OCI-M2 (cell line): ENCODE data around the gene SLC39A3.

Source experiments
- DNase-seq: peaks from one replicate; lab custom pipeline; 2025; ENCODE audit not compliant: unreplicated experiment; lab: John Stamatoyannopoulos, UW

Gene SLC39A3

GRCh38 chr19:2706251-2706650, 33.6 kb downstream of the SLC39A3 start:
- no peak for DNase-seq

GRCh38 chr19:2703691-2704216, 36.1 kb downstream of the SLC39A3 start:
- no peak for DNase-seq

DNA sequence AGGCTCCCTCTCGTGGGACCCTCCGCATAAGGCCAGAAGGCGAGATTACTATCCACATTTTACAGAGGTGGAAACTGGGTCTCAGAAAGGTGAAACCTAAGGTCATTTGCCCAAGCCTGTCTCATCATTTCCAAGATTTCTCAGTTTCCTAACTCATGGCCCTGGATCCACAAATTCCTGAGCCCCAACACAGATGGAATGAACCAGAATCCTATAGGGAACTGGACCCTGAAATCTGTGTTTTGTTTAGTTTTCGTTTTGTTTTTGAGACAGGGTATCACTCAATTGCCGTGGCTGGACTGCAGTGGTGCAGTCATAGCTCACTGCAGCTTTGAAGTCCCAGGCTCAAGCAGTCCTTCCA, 36.8 kb downstream of the SLC39A3 start:
- DNase-seq = no peak

DNA sequence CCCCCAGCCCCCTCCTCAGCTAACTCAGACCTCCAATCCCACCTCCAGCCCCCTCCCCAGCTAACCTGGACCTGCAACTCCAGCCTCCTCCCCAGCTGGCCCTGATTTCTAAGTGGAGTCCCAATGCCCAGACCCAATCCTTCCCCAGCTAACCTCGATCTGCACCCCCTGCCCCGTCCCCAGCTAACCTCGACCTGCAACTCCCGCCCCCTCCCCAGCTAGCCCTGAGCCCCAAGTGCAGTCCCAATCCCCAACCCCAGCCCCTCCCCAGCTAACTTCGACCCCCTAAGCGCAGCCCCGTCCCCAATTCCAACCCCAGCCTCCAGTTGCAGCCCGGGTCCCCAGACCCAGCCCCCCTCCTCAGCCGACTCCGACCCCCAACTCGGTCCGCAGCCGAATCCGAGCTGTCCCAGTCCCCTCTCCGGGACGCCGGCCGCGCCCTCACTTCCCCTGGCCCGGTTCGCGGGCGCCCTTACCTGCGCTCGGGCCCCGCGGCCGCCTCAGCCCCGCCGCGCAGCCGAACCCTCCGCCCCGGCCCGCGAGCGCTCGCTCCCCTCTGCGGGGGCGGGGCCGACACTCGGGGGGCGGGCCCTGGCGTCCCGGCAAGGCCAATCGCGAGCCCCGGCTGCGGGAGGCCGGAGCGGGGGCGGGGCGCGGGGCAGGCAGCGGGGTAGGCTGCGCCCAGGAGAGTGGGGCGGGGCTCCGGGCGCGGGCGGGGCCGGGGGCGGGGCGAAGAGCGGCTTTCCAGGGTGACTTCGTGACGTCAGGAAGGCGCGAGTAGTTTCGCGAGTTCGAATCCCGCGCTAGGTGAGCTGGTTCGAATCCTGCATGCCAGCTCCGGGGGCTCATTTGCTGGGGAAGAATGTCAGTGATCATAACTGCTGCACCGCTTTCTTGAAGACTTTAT, 37.4 kb downstream of the SLC39A3 start, which contains the start of gene GNG7:
Gene GNG7 (minus strand): TSS at position 525 of the 907 bp plus-strand sequence. CDS start 182,006 bp downstream, outside the sequence.
- DNase-seq = peak; percentile 26

DNA sequence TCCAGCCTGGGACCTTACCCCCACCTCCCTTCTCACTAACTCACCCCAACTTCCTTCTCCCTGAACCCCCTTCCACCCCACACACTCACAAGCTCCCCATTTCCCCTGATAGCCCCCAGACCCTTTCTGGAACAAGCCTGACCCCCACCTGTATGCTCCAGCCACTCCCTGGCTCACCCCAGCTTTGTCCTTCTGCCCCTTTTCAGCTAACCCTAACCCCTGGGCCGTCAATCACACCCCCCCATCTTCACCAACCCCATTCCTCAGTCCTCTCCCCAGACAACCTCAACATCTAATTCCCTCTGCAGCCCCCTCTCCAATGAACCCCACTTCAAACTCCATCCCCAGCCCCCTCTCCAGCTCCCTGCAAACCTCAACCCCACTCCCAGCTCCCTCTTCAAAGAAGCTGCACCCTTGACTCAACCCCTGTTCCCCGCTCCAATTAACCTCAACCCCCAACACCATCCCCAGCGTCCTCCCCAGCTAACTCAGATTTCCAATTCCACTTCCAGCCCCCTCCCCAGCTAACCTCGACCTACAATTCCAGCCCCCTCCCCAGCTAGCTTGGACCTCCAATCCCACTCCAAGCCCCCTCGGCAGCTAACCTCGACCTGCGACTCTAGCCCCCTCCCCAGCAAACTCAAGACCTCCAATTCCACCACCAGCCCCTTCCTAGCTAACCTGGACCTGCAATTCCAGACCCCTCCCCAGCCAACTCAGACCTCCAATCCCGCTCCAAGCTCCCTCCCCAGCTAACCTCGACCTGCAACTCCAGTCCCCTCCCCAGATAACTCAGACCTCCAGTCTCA, 38.3 kb downstream of the SLC39A3 start:
- no peak for DNase-seq

GRCh38 chr19:2700660-2701360, 39.0 kb downstream of the SLC39A3 start:
- DNase-seq = no peak

GRCh38 chr19:2699413-2700140, 40.2 kb downstream of the SLC39A3 start:
- no peak for DNase-seq

DNA sequence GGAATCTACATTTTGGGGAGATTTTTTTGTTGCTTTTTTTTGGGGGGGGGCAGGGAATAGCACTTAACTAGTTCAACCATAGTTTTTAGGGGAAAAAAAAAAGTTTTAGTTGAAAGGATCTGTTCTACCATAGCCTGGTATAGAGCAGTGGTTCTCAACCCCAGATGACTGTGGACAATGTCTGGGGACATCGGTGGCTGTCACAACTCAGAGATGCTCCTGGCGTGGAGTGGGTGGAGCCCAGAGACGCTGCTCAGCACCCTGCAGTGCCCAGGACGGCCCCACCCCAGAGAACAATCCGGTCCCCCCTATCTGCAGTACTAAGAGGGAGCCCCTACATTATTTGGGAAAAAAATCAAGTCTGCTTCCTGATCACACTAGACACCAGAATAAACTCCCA, 45.6 kb downstream of the SLC39A3 start:
- DNase-seq = no peak

GRCh38 chr19:2693492-2694160, 46.2 kb downstream of the SLC39A3 start:
- DNase-seq = no peak

- no peak for DNase-seq
These were observed 47.9 kb downstream of the SLC39A3 start for GRCh38 chr19:2691951-2692350.

DNA sequence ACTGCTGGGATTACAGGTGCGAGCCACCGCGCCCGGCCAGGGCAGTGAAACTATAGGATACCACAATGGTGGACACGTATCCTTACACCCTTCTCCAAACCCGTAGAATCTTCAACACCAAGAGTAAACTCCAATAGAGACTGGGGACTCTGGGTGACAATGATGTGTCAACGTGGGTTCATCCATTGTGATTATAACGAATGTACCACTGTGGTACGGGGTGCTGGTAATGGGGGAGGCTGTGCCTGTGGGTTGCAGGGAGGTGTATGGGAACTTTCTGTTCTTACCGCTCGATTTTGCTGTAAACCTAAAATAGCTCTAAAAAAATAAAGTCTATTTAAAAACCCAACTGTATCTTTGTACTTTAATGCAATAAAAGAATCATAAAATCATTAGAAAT, 49.0 kb downstream of the SLC39A3 start:
- no peak for DNase-seq

GRCh38 chr19:2686360-2686759, 53.5 kb downstream of the SLC39A3 start:
- DNase-seq = no peak

DNA sequence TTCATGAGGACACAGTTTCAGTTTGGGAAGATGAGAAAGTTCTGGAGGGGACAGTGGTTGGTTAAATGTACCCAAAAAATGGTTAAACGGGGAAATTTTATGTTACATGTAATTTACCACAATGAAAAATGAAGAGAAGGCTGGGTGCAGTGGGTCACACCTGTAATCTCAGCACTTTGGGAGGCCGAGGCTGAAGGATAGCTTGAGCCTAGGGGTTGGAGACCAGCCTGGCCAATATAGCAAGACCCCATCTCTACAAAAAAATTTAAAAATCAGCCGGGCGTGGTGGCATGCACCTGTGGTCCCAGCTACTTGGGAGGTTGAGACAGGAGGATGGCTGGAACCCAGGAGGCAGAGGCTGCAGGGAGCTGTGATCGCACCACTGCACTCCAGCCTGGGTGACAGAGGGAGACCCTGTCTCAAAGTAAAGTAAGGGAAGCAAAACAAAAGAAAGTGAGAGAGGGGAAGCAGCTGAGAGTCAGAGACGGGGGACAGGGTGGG, 54.6 kb downstream of the SLC39A3 start:
- no peak for DNase-seq

DNA sequence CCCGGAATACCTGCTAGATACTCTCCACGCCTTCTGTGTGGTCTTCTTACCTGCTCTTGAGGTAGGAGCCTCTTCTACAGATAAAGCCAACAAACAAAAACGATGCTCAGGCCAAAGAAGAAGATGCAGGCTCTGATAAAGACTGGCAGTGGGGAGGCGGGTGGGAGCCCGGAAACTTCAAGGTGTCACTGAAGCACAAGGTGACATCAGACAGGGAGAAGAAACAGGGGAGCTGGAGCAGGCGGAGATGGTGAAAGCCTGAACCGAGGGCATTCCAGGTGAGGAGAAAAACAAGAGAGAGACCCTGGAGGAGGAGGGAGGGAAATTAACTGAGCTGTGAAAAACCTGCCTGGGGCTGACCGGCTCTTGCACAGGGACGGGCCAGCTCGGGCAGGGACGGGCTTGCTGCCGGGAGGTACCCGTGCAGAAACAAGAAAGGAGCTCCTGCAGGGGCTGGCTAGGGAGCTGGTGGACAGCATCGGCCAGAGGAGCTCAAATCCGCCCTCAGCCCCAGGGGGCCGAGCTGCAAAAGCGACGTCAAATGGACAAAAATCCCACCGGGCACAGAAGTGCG, 56.3 kb downstream of the SLC39A3 start:
- DNase-seq = no peak
